ENCODE results near the gene PTH2.

Gene PTH2

DNA sequence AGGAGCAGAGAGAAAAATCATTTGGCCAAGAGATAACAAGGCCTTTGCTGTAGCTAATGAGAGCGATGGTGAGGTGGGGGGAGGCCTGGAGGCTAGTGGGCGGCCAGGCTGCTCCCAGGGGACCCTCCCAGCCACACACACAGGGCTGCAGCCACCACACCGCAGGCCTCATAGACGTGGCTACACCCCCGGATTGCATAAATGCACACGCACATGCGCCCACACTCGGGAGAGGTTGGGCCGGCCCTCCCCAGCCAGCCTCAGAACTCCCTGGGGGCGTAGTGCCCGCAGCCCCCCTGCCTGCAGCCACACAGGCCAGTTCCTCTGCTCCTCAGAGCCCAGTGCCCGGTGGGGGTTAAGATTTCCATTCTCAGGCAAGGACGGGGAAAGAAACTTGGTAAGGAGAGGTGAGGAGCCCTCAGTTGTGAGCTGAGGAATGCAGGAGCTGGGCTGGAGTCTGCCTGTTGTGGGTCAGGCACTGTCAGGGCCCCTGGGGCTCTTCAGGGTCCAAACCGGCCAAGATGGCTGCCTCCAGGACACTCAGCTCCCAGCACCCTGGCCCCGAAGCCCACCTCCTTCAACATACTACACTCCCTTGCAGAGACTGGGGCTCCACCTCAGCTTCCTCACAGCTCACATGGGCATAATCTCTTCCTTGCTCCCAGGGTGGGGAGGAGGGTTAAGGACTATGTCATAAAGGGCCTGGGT lies 8.0 kb downstream of the PTH2 start:
- peak; percentile 21 for DNase-seq
- H3K27me3 ChIP-seq (replicated peaks), result peaks cover 9% of the 10 kb centered on the region
- no peaks in the 10 kb centered on the region for H3K36me3 ChIP-seq (replicated peaks)
- in situ Hi-C loops (cut with HindIII; ENCODE audit: low pct_ligation_motif_present, low sequenced_read_pairs), result no loop called here
- TF ChIP-seq, protein P1, sequence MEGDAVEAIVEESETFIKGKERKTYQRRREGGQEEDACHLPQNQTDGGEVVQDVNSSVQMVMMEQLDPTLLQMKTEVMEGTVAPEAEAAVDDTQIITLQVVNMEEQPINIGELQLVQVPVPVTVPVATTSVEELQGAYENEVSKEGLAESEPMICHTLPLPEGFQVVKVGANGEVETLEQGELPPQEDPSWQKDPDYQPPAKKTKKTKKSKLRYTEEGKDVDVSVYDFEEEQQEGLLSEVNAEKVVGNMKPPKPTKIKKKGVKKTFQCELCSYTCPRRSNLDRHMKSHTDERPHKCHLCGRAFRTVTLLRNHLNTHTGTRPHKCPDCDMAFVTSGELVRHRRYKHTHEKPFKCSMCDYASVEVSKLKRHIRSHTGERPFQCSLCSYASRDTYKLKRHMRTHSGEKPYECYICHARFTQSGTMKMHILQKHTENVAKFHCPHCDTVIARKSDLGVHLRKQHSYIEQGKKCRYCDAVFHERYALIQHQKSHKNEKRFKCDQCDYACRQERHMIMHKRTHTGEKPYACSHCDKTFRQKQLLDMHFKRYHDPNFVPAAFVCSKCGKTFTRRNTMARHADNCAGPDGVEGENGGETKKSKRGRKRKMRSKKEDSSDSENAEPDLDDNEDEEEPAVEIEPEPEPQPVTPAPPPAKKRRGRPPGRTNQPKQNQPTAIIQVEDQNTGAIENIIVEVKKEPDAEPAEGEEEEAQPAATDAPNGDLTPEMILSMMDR (IDR thresholded peaks at IDR 0.05; ENCODE audit: low read depth, low read length, missing control alignments), result no peak
- no peak overlapping the region for H3K4me3 ChIP-seq (ENCODE audit: low read depth, low read length)
- H3K27ac ChIP-seq, result no peak overlapping the region

DNA sequence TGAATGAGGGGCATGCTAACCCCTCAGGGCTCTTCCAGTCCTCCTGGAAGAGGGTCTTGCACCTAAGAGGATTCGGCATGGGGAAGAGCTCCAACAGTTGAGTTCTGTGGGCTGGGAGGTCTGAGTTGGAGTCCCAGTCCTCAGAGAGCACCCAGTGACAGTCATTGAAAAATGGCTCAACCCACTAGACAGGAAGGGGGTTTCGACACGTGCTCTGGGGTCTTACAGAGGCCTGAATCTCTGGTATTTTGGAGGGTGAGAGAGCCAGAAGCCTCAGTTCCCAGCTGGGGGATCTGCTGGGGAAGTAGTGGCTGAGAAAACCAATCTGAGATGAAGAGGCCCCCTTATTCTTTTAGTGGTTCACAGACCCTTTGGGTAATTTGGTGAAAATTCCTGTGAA lies 9.0 kb downstream of the PTH2 start:
- no peaks in the 10 kb centered on the region for H3K36me3 ChIP-seq (replicated peaks)
- TF ChIP-seq, protein P1 (IDR thresholded peaks at IDR 0.05; ENCODE audit: low read depth, low read length, missing control alignments), result no peak
- DNase-seq, result no peak
- no peak overlapping the region for H3K4me3 ChIP-seq (ENCODE audit: low read depth, low read length)
- H3K27me3 ChIP-seq (replicated peaks), result peaks cover 7% of the 10 kb centered on the region
- in situ Hi-C loops (cut with HindIII; ENCODE audit: low pct_ligation_motif_present, low sequenced_read_pairs), result no loop called here
- no peak overlapping the region for H3K27ac ChIP-seq

DNA sequence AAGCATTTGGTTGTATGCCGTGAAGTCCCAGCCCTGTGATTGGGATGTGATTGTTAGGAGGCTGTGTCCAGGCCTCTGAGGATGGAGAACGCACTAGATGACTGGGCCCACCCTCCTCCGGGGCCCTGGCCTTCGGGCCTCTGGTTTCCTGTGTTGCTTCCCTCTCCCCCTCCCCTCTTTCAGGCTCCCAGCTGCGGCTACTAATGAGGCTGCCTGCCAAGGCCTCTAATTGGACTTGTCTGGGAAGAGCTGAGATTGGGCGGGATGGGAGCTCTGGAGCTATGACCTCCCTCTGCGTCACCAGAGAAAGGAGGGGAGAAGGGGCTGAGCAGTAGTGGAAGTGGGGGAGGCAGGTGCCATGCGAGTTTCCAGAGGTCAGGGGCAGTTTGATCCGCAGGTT lies 9.9 kb downstream of the PTH2 start:
- DNase-seq, result no peak
- in situ Hi-C loops (cut with HindIII; ENCODE audit: low pct_ligation_motif_present, low sequenced_read_pairs), result no loop called here

DNA sequence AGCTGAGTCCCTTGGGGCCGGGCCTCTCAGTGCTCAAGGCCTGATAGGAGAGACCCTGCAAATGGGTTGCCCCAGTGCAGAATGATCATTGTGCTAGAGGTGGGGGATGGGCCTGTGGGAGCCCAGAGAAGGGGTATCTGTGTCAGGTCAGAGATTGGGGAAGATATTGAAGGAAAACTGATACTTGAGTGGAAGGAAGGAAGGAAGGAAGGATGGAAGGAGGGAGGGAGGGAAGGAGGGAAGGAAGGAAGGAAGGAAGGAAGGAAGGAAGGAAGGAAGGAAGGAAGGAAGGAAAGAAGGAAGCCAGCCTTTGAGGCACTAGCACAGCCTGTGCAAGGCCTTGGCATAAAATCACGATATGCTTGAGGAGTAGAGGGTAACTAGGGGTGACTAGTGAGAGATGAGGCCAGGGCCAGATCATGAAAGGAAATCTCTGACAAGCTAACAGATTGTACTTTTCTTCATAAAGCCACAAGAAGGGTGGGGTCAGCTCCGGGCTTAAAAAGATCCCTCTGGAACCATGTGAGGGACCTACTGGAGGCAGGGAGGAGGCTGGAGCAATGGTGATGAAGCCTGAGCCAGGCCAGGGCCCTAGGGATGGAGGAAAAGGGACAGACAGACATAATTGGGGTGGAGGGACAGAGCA lies 11.4 kb downstream of the PTH2 start:
- H3K4me3 ChIP-seq (ENCODE audit: low read depth, low read length), result no peak overlapping the region
- H3K27ac ChIP-seq, result no peak overlapping the region
- peaks cover 1% of the 10 kb centered on the region for H3K27me3 ChIP-seq (replicated peaks)
- H3K36me3 ChIP-seq (replicated peaks), result no peaks in the 10 kb centered on the region
- in situ Hi-C loops (cut with HindIII; ENCODE audit: low pct_ligation_motif_present, low sequenced_read_pairs), result no loop called here
- TF ChIP-seq, protein P1 (IDR thresholded peaks at IDR 0.05; ENCODE audit: low read depth, low read length, missing control alignments), result no peak
- DNase-seq, result no peak

More for the DNA sequence above, 9.9 kb downstream of the PTH2 start:
- Histone ChIP-seq H3K27me3 (replicated peaks) (peaks cover 7% of the 10 kb centered on the region), H3K27ac (no peak overlapping the region), H3K4me3 (ENCODE audit: low read depth, low read length) (no peak overlapping the region), H3K36me3 (replicated peaks) (no peaks in the 10 kb centered on the region)
- TF ChIP-seq, protein P1 (IDR thresholded peaks at IDR 0.05; ENCODE audit: low read depth, low read length, missing control alignments), result no peak

DNA sequence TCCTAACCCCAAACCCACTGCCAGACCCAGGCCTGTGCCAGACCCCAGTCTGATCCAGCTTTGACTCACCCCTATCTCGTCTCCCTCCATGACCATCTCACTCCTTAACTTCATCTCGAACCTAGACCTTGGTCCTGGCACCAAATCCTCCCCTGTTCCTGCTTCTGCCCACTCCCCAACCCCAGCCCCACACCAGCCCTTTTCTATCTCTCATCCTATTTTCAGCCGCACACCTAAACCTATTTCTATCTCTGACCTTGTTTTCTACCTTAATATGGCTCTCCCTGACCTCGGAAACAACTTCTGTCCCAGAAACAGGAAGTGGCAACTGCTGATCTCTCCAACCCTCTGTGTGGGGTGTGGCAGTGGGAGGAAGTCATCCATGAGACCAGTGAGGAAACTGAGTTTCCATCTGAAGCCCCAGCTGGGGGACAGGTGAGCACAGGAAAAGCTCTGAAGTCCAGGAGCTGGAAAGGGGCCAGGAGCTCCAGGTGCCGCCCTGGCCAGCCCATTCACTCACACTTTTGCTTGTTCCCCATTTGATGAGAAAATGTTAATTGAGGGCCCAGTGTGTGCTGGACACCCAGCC lies 13.7 kb downstream of the PTH2 start:
- Histone ChIP-seq H3K27ac (no peak overlapping the region), H3K27me3 (replicated peaks) (no peaks in the 10 kb centered on the region), H3K4me3 (ENCODE audit: low read depth, low read length) (no peak overlapping the region), H3K36me3 (replicated peaks) (no peaks in the 10 kb centered on the region)
- DNase-seq, result no peak
- TF ChIP-seq, protein P1 (IDR thresholded peaks at IDR 0.05; ENCODE audit: low read depth, low read length, missing control alignments), result no peak
- in situ Hi-C loops (cut with HindIII; ENCODE audit: low pct_ligation_motif_present, low sequenced_read_pairs), result no loop called here
